Astrocyte (in vitro differentiated cells and primary cell): ENCODE results near the gene MXD1. TPM values are rescaled to one million over a fixed set of nuclear protein-coding genes. Genes with fewer than 3 reads are reported as not detected.

ENCODE experiments used
- DNase-seq: peaks from one replicate; pipeline ENCODE4 v3.0.0-alpha.2; 2010; ENCODE audit warnings: low read depth
- FAIRE-seq: peaks from 2 replicates; lab custom pipeline; 2011; peaks lifted over from hg19 to GRCh38; lab: Jason Lieb, UNC
- H2AFZ ChIP-seq: 2 replicates; pipeline ENCODE4 v1.6.0; 2012; ENCODE audit warnings: low read depth, low read length, inconsistent platforms
- H3K27ac ChIP-seq: 2 replicates; pipeline ENCODE4 v1.5.1; 2011; ENCODE audit warnings: low read depth, low read length, inconsistent platforms
- H3K27me3 ChIP-seq: 2 replicates; pipeline ENCODE4 v1.6.0; 2011; ENCODE audit warnings: low read length, inconsistent platforms; ENCODE audit not compliant: insufficient read depth
- H3K36me3 ChIP-seq: 2 replicates; pipeline ENCODE4 v1.5.1; 2011; ENCODE audit warnings: low read length, inconsistent platforms; ENCODE audit not compliant: insufficient read depth
- H3K4me1 ChIP-seq: 2 replicates; pipeline ENCODE4 v1.5.1; 2011; ENCODE audit warnings: low read length, inconsistent platforms; ENCODE audit not compliant: insufficient read depth
- H3K4me2 ChIP-seq: 2 replicates; pipeline ENCODE4 v1.6.0; 2012; ENCODE audit warnings: low read length, inconsistent platforms
- H3K4me3 ChIP-seq: 2 replicates; pipeline ENCODE4 v1.5.1; 2011; ENCODE audit warnings: low read depth, mild to moderate bottlenecking, low read length, inconsistent platforms; ENCODE audit not compliant: insufficient read depth
- H3K79me2 ChIP-seq: 2 replicates; pipeline ENCODE4 v1.6.0; 2012; ENCODE audit warnings: mild to moderate bottlenecking, low read length, inconsistent platforms; ENCODE audit not compliant: insufficient read depth
- H3K9ac ChIP-seq: 2 replicates; pipeline ENCODE4 v1.6.0; 2012; ENCODE audit warnings: mild to moderate bottlenecking, low read length, inconsistent platforms
- H3K9me3 ChIP-seq: 2 replicates; pipeline ENCODE4 v1.5.1; 2012; ENCODE audit warnings: low read depth, mild to moderate bottlenecking, low read length, inconsistent platforms; ENCODE audit not compliant: insufficient read depth
- H4K20me1 ChIP-seq: 2 replicates; pipeline ENCODE4 v1.6.0; 2012; ENCODE audit warnings: low read length, inconsistent platforms; ENCODE audit not compliant: insufficient read depth
- H3K27ac Mint-ChIP-seq: one replicate; pipeline ENCODE4 v1.8.0; 2021; ENCODE audit warnings: mild to moderate bottlenecking, mixed read lengths; ENCODE audit not compliant: unreplicated experiment
- H3K27me3 Mint-ChIP-seq: one replicate; pipeline ENCODE4 v1.8.0; 2021; ENCODE audit warnings: low read depth, mixed read lengths; ENCODE audit not compliant: unreplicated experiment
- H3K36me3 Mint-ChIP-seq: one replicate; pipeline ENCODE4 v1.8.0; 2021; ENCODE audit warnings: low read depth, mixed read lengths; ENCODE audit not compliant: unreplicated experiment
- H3K4me1 Mint-ChIP-seq: one replicate; pipeline ENCODE4 v1.8.0; 2021; ENCODE audit warnings: low read depth, mixed read lengths; ENCODE audit not compliant: unreplicated experiment
- H3K4me3 Mint-ChIP-seq: one replicate; pipeline ENCODE4 v1.8.0; 2021; ENCODE audit warnings: mild to moderate bottlenecking, moderate library complexity, mixed read lengths; ENCODE audit not compliant: unreplicated experiment
- H3K9me3 Mint-ChIP-seq: one replicate; pipeline ENCODE4 v1.8.0; 2021; ENCODE audit warnings: mild to moderate bottlenecking, mixed read lengths; ENCODE audit not compliant: unreplicated experiment
- CTCF ChIP-seq: IDR thresholded peaks from 2 replicates; pipeline ENCODE4 v1.5.1; 2011; ENCODE audit warnings: low read depth, mild to moderate bottlenecking, inconsistent platforms, low read length, moderate library complexity; ENCODE audit not compliant: insufficient read depth
- EZH2 ChIP-seq: IDR thresholded peaks from 2 replicates; pipeline ENCODE4 v1.6.1; 2012; ENCODE audit warnings: mild to moderate bottlenecking, low read length, inconsistent platforms; ENCODE audit not compliant: insufficient read depth
- total RNA-seq: library from RNA; stranded (reverse); gene quantifications from 2 replicates; pipeline ENCODE4 v1.2.1, GENCODE V29; 2021

The MXD1 gene
- total RNA-seq, 1 donor from 2014 or later = 29.2 TPM

GRCh38 chr2:69969126-69969983, 54.4 kb downstream of the MXD1 start:
- peaks cover 22% of the 10 kb centered on the region for H3K27me3 Mint-ChIP-seq
- no peak overlapping the region for H3K4me2 ChIP-seq
- no peak for FAIRE-seq
- H3K9ac ChIP-seq = no peak overlapping the region
- H3K4me1 Mint-ChIP-seq = peaks cover 7% of the 10 kb centered on the region
- H2AFZ ChIP-seq = no peak overlapping the region
- H3K79me2 ChIP-seq = no peaks in the 10 kb centered on the region
- H3K27me3 ChIP-seq = peaks cover 2% of the 10 kb centered on the region
- no peaks in the 10 kb centered on the region for H3K9me3 ChIP-seq
- H3K27ac Mint-ChIP-seq = no peak overlapping the region
- no peaks in the 10 kb centered on the region for H3K36me3 ChIP-seq
- H3K36me3 Mint-ChIP-seq = peaks cover 6% of the 10 kb centered on the region
- no peaks in the 10 kb centered on the region for H3K4me1 ChIP-seq
- no peaks in the 10 kb centered on the region for H4K20me1 ChIP-seq
- H3K4me3 ChIP-seq = no peak overlapping the region
- peaks cover 3% of the 10 kb centered on the region for H3K9me3 Mint-ChIP-seq
- no peak for DNase-seq
- TF ChIP-seq EZH2 (no peak), CTCF (no peak)
- H3K27ac ChIP-seq = no peak overlapping the region
- H3K4me3 Mint-ChIP-seq = no peak overlapping the region

DNA sequence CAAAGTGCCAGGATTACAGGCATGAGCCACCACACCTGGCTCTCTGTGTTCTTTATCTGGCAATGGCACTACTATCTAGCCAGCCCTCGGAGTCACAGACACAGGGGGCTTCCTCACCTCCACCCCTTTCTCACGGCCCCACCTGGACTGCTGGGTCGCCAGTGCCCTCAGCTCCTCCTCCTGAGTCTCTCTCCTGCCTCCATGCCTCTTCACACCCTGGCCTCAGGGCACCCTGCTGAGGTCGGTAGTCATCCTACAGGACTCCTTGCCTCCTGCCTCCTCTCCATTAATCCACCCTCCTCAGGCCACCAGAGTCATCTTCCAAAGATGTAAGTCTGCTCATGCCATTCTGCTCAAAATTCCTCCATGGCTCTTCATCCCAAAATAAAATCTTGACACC, 55.1 kb downstream of the MXD1 start:
- Mint-ChIP-seq H3K4me3 (no peak overlapping the region), H3K9me3 (peaks cover 3% of the 10 kb centered on the region)
- DNase-seq = no peak

More for the DNA sequence above, 55.1 kb downstream of the MXD1 start:
- Histone ChIP-seq H2AFZ (no peak overlapping the region), H3K4me2 (no peak overlapping the region), H3K9ac (no peak overlapping the region), H3K27ac (no peak overlapping the region), H3K9me3 (no peaks in the 10 kb centered on the region), H4K20me1 (no peaks in the 10 kb centered on the region), H3K4me1 (no peaks in the 10 kb centered on the region), H3K4me3 (no peak overlapping the region), H3K36me3 (no peaks in the 10 kb centered on the region), H3K27me3 (peaks cover 4% of the 10 kb centered on the region), H3K79me2 (no peaks in the 10 kb centered on the region)
- Mint-ChIP-seq H3K36me3 (peaks cover 6% of the 10 kb centered on the region), H3K4me1 (peaks cover 7% of the 10 kb centered on the region), H3K27ac (no peak overlapping the region), H3K27me3 (peaks cover 22% of the 10 kb centered on the region)
- TF ChIP-seq CTCF = no peak
- TF ChIP-seq EZH2 = no peak
- FAIRE-seq = no peak
